Activated CD4-positive, CD25-positive, alpha-beta regulatory T cell treated with anti-CD3 and anti-CD28 coated beads, Interleukin-2, amount 50 U/mL, for 72 hours (primary cell): ENCODE data around the gene ANKHD1.

Experiments
- DNase-seq: peaks from one replicate; pipeline ENCODE4 v3.0.0; 2021

The ANKHD1 gene

GRCh38 chr5:140546851-140547507, 145.3 kb downstream of the ANKHD1 start:
- no peak for DNase-seq

DNA sequence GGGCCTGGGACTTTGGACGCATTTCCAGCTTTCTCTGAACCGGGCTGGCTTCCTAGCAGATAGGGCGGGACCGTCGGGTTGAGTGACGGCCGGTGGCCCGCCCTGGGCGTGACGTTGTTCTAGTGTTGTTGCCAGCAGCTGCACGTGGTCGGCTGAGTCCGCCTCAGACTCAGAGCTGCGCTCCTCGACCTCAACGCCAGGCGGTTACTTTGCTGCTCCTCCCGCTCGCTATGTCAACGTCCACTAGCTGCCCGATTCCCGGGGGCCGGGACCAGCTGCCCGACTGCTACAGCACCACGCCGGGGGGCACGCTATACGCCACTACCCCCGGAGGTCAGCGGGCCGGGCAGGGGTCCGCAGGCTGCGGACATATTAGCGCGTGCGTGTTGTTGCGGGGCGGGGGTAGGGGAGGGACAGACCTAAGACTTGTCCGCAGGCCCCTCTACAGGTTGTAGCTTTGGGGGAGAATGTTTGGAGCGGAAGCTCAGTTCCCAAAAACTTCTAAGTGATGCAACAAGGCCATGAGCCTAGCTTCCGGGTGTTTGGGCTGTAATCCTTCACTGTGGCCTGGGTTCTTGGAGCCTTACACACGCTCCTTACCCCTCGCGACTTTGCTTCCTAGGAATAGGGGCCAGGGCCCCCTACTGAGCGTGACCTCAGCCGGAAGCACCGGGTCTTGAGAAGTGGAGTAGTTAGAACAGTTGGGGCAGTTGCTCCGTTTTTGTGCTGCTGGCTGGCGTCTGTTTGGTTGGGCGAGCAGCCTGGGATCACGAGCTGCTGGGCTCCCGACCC, 146.1 kb downstream of the ANKHD1 start, which contains the start of gene EIF4EBP3:
EIF4EBP3 (plus strand) TSS at position 155 of the 792 bp plus-strand sequence; CDS start at position 231, 76 bp downstream.
- peak; percentile 85 for DNase-seq

DNA sequence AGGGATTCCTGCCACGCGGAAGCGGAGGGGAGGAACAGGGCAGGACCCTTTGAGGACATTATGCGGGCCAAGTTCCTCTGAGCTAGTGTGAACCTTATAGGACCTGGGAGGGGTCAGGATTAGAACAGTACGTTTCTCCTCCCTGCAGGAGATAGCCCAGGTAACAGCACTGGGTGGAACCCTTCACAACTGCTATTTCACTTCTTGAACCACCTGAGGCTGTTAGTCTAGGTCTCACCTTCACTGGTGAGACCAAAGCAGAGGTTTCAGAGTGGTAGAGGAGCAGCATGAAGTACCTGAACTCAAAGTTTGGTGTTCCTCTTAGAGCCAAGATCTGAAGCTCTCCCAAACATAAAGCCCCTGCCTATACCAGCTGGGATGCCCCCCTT, 146.7 kb downstream of the ANKHD1 start:
- no peak for DNase-seq

DNA sequence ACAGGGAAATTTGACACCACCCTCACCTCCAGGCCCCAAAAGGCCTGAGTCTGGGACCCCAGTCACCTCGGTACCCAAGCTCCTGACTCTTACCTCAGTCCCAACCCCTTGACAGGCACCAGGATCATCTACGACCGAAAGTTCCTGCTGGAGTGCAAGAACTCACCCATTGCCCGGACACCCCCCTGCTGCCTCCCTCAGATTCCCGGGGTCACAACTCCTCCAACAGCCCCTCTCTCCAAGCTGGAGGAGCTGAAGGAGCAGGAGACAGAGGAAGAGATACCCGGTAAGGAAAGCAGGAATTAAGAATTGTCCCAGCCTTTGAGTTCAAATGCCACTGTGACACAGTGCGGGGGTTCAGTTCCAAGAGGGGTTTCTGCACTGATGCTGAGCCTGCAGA, 147.2 kb downstream of the ANKHD1 start:
- DNase-seq, result no peak

GRCh38 chr5:140549237-140550144, 147.9 kb downstream of the ANKHD1 start:
- no peak for DNase-seq

GRCh38 chr5:140550147-140551079, 148.8 kb downstream of the ANKHD1 start:
- DNase-seq, result no peak

DNA sequence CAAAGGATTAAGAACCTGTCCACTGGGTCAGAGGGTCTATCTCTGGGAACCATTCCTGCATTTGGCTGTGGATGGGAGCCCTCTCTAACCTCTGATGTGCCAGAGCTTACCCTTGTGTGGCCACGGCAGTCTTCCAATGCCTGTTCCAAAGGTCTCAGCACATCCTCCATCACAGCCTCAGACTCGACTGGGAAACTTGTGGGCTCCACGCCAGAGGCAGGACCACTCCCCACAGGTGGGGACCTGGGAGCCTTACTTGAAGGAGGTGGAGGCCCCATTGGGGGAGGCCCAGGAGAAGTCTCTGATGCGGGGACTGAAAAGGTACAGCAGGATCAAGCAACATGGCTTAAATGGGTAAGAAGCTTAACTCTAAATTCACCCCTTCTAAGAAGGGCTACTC, 150.2 kb downstream of the ANKHD1 start:
- no peak for DNase-seq

DNA sequence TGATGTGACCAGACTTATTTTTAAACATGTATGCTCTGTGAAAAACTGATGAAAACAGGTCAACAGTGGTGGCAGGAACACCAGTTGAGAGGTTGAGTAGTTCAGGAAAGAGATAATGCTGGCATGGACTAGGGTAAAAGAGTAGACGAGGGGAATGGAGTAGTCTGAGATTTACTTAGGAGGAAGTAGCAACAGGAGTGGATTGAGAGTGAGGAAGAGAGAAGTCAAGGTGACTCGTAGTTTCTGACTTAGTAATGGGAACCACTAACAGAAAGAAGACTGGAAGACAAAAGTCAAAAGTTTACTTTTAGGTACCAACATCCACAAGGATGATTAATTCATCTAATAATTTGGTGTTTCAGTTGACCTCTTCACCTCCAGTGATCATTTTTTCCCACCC, 152.0 kb downstream of the ANKHD1 start:
- no peak for DNase-seq

DNA sequence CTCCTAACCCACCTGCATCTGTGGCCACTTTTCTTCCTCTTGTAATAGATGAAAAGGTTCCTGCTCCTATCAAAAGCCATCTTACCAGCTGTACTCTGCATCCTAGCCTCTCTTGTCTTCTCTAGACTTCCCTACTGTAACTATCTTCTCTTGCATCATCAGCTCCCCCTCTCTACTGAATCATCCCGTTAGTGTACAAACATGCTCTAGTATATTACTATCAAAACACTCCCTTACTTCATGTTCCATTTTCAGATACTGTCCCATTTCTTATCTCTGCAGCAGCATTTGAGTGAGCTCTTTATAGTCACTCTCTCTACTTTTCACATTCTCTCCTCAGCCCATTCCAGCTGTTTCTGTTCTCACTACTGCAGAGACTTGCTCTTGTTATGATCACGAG, 152.8 kb downstream of the ANKHD1 start:
- no peak for DNase-seq

DNA sequence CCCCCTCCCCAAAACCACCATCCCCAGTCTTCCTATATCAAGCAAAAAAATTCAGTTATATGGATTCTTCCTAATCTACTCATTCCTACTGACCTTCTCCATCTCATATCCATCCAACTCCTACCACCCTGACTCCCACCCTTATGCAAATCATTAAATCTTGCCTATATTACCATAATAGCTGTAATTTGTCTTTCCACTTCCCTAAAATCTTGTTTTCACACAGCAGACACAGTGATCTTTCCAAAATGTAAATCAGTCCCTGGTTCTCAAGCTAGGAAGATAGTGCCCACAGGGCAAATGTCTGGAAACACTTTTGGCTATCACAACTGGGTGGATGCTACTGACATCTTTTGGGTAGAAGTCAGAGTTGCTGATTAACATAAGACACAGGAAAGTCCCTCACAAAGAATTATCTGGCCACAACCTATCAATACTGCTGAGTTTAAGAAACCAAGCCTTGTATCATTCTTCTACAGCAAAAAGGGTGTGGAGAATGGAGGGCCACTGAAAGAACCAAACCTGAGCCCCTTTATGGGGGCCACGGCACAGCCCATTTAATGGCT, 154.2 kb downstream of the ANKHD1 start:
- no peak for DNase-seq

GRCh38 chr5:140556438-140556837, 154.8 kb downstream of the ANKHD1 start:
- DNase-seq, result no peak

DNA sequence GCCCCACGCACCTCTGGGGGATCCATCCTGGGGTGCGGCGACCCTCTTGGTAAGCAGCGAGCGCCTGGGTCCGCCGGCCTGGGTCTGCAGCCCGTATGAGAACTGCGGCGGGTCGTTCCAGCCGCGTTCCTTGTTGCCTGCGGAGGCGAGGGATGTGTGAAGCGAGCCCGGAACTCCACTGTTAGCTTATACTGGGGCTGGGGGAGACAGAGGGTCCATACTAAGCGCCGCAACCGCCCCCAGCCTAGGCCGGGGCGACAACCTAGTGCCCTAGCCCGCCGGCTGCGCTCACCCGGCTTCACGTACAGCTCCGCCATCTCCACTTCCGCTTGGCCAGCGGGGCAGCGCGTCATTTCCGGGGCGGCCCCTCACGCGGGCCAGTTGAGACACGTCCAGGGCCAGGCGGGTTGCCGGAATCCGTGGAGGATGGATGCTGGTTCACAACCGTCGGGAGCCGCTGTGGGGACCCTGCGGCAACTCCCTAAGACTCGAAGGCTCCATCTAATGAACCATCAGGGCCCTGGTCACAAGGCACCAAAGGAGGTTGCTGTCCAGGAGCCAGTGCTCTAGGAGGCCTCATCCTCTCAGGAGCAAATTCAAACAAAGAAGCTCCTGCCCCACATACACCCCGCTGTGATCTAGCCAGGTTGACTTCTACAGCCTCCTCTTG, 155.6 kb downstream of the ANKHD1 start, which contains the start of gene SRA1:
SRA1 (minus strand) TSS at position 338 of the 670 bp plus-strand sequence; CDS start at position 317, 21 bp downstream.
- DNase-seq, result peak; percentile 91

- no peak for DNase-seq
Observed at GRCh38 chr5:140557965-140558364, 156.3 kb downstream of the ANKHD1 start.

GRCh38 chr5:140558542-140558941, 156.9 kb downstream of the ANKHD1 start:
- DNase-seq, result no peak

DNA sequence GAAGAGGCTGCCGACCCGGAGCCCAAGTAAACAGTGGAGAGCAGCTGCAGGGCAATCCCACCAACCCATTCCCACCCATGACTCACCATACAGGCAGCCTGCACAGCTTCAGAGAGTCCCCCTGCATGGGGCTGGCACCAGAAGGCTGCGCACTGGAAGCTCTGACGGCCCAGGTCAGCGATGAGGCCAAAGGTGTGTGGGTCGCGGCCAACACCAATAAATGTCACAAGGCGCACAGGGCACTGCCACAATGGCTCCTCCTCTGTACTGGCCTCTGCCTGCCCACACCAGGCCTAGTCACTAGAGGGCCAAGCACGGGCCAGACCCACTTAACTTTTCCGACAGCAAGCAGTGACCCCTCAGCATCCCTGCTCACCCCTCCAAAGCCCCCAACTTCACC, 158.6 kb downstream of the ANKHD1 start:
- no peak for DNase-seq

GRCh38 chr5:140561753-140562523, 160.3 kb downstream of the ANKHD1 start:
- no peak for DNase-seq

- no peak for DNase-seq
Observed at GRCh38 chr5:140563596-140563995, 162.0 kb downstream of the ANKHD1 start.

DNA sequence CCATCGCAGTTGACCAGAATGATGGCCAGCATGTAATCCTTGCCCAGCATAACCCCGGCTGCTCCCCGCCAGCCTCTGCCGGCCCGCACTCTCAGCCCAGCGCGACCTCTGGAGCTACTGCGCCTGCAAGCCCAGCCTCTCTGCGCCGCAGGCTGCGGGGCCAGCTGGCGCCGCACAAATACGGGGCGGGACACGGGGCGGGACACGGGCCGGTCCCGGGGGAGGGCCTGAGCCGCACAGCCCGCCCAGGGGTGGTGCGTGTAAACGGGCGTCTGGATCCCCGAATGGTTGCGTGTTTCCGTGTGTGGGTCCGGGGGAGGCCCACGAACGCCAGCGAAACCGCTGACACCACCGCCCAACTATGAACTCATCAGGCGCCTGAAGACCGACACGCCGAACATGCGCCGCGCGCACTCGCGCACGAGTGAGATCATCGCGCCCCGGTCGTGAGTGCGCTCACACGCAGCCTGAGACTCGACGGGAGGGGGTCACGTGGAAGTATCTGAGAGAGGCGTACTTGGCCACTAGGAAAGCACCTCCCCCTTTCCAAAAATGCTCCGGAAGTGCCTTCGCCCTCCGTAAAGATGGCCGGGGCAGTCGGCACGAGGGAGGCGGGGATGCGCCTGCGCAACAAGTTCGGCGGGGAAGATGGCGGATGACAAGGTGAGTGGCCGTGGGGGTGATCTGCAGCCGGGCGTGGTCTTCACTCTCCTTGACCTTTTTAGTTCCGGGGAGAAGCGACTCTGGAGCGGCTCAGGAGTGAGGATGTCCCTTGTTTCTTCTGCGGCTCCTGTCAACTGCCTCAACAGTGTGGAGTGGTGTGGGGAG, 162.8 kb downstream of the ANKHD1 start, which contains the start of the genes APBB3 and SLC35A4:
APBB3 (minus strand) TSS at position 403 of the 828 bp plus-strand sequence; CDS start at position 50, 353 bp downstream.
SLC35A4 (plus strand) TSS at position 633 of the 828 bp plus-strand sequence. CDS start 2,342 bp downstream, outside the sequence.
- DNase-seq, result peak; percentile 95
